ENCODE results near the gene TRAPPC2B. TPM values are rescaled to one million over a fixed set of nuclear protein-coding genes. Genes with fewer than 3 reads are reported as not detected.
A peak's percentile ranks its signal among the peaks of the same experiment; 100 is the strongest.

TRAPPC2B gene
- total RNA-seq, 2 experiments from 2014 or later, result 9.8 to 11.2 TPM

DNA sequence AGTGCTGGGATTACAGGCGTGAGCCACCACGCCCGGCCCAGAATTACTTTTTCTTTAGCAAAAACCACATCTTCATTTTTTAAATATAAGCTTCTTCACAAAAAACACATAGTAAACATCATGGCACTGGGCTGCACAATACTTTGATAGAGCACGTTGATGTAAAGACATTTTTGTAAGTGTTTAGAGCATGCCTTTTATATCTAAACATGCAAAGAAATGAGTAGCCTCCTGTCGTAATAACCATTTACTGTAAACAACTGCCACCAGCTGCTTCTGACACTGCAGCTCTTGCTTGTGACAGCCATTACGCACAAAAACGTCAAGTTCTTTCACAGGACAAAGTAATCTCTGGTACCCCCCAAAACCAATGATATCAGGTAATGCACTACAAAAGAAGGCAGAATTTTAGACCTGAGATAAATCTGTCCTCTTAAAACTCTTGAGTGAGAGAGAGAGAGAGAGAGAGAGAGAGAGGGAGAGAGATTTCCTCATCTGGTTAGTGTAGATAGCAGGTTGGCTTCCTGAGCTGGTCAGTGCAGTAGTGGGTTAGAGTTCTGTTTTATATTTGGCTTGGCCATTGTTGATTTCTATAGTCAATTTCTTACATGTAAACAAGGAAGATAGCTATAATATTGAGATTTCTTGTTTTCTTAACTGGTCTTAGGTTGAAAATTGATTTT lies 19.6 kb downstream of the TRAPPC2B start:
- H3K9me3 Mint-ChIP-seq (ENCODE audit: low read depth), result peaks cover 22% of the 10 kb centered on the region

DNA sequence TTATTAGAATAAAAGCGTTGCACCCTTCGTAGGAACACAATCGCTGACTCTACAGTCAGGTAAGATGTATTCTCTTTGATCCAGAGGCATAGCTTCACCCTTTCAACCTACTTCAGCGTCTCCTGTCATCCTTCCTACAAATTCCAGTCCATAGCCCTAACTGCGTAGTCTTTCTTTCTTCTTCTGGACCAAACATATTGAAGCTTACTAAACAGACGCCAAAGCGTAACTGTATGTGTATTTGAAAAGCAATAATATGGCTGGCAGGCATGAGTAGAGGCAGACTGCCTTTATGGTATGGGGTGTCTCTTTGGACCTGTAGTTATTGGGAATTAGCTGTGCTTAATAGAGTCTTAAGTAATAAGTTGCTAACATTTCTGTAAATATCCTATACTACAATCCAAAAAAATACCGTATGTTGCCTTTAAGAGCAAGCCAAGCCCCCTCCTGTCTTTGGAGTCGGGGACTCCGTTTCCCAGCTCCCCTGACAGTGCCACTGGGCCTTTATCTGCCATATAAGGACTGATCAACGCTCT lies 25.9 kb downstream of the TRAPPC2B start:
- Mint-ChIP-seq H3K9me3 (ENCODE audit: low read depth) (peaks cover 5% of the 10 kb centered on the region), H3K27me3 (no peaks in the 10 kb centered on the region), H3K4me1 (peaks cover 30% of the 10 kb centered on the region), H3K4me3 (peak overlapping the region; percentile 90), H3K36me3 (peaks cover 32% of the 10 kb centered on the region), H3K27ac (peak overlapping the region; percentile 96)
- CTCF ChIA-PET, result interaction anchor here (0.9 to 1.5 kb wide), 5 partner anchors 16 to 197 kb away, joined by 3 to 4 read pairs (median 4); partner anchors contain the start of genes ZIK1, ZNF264 and ZNF460
- DNase-seq (no peak), ATAC-seq (no peak)

More for the DNA sequence above, 19.6 kb downstream of the TRAPPC2B start:
- DNase-seq (no peak), ATAC-seq (no peak)
- no peaks in the 10 kb centered on the region for H3K4me1 Mint-ChIP-seq
- CTCF ChIA-PET, result interaction anchor here (1.0 kb wide), 1 partner anchor 83 kb away, joined by 3 read pairs; no protein-coding TSS in a partner anchor
- H3K27me3 Mint-ChIP-seq, result no peaks in the 10 kb centered on the region
- H3K4me3 Mint-ChIP-seq, result no peak overlapping the region
- no peak overlapping the region for H3K27ac Mint-ChIP-seq
- peaks cover 20% of the 10 kb centered on the region for H3K36me3 Mint-ChIP-seq

DNA sequence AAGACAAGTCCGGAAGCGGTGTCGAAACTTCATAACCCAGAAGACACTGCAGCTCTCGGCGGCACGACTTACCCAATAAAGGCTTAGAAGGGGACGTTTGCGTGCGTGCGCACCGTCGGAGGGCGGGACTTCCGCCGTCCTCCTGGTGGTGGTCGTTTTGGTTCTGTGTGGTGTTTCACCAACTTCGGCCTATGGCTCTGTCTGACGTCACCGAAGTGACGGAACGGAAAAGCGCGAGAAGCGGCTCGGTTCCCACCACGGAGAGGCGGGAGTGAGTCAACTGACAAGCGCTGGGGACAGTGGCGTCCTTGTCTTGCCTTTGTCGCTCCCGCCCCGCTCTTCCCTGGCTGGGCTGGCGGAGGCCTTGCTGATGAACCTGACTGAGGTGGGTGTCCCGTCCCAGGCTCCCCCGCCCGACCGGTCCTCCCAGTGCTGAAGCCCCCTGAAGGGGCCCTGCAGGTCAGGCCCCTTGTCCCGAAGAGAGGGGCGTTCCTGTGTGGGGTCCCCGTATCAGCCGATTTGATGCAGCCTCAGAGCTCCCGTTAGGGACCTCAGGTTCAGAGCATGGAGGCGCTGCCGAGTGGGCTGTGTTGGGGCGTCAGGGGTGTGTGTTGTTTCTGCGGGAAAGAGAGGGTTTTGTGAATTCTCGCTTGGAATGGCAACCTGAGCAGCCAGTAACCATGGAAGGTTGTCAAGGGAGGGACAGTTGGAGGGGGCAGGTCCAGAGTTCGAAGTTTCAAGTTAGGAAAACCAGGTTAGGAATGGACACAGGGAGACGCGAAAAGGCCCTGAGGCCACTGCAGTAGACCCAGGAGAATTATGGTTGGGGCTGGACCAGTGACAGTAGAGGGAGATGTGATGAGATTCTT lies 26.6 kb downstream of the TRAPPC2B start, which contains the start of gene ZNF548:
Gene ZNF548, plus strand, starts transcription at position 125 of the 869 bp plus-strand sequence. Its CDS starts 246 bp downstream, at position 371.
- peak within 1 kb of the TSS; percentile 96 for H3K27ac Mint-ChIP-seq
- CTCF ChIA-PET, result interaction anchor here (0.9 to 1.5 kb wide), 5 partner anchors 16 to 198 kb away, joined by 3 to 4 read pairs (median 4); partner anchors contain the start of genes ZIK1, ZNF264 and ZNF460
- ATAC-seq, result peak; percentile 98
- no peaks in the 10 kb centered on the region for H3K27me3 Mint-ChIP-seq
- peaks cover 6% of the 10 kb centered on the region for H3K9me3 Mint-ChIP-seq (ENCODE audit: low read depth)
- H3K36me3 Mint-ChIP-seq, result peaks cover 38% of the 10 kb centered on the region
- peak; percentile 99 for DNase-seq
- peaks cover 35% of the 10 kb centered on the region for H3K4me1 Mint-ChIP-seq
- peak within 1 kb of the TSS; percentile 90 for H3K4me3 Mint-ChIP-seq

DNA sequence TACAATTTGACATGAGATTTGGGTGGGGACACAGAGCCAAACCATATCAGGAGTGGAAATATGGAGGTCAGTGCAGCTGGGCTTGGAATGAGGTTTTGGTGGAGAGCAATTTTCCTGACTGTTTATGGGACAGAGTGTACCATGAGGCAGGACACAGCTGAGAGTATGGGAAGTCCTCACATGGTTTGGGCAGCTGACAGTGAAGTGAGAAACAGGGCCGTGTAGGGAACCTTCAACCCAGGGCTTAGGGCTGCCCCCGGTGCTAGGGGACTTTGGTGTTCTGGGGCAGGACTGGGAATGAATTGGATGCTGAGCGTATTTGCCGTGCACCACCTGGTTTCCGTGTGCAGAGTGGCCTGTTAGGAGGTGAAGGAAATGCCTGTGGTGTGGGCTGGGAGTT lies 32.4 kb downstream of the TRAPPC2B start:
- CTCF ChIA-PET, result no interaction called here
- no peak for ATAC-seq

DNA sequence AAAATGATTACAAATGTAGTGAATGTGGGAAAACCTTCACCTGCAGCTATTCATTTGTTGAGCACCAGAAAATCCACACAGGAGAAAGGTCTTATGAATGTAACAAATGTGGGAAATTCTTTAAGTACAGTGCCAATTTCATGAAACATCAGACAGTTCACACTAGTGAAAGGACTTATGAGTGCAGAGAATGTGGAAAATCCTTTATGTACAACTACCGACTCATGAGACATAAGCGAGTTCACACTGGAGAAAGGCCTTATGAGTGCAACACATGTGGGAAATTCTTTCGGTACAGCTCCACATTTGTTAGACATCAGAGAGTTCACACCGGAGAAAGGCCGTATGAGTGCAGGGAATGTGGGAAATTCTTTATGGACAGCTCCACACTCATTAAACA lies 35.5 kb downstream of the TRAPPC2B start:
- H3K27ac Mint-ChIP-seq, result no peak overlapping the region
- DNase-seq, result no peak
- no peak overlapping the region for H3K4me3 Mint-ChIP-seq
- peaks cover 75% of the 10 kb centered on the region for H3K36me3 Mint-ChIP-seq
- peaks cover 9% of the 10 kb centered on the region for H3K4me1 Mint-ChIP-seq
- CTCF ChIA-PET, result no interaction called here
- no peak for ATAC-seq
- peaks cover 29% of the 10 kb centered on the region for H3K9me3 Mint-ChIP-seq (ENCODE audit: low read depth)
- no peaks in the 10 kb centered on the region for H3K27me3 Mint-ChIP-seq

More for the DNA sequence above, 32.4 kb downstream of the TRAPPC2B start:
- DNase-seq, result no peak
- Mint-ChIP-seq H3K36me3 (peaks cover 81% of the 10 kb centered on the region), H3K4me3 (no peak overlapping the region), H3K27ac (no peak overlapping the region), H3K27me3 (no peaks in the 10 kb centered on the region), H3K4me1 (peaks cover 24% of the 10 kb centered on the region), H3K9me3 (ENCODE audit: low read depth) (peaks cover 25% of the 10 kb centered on the region)

DNA sequence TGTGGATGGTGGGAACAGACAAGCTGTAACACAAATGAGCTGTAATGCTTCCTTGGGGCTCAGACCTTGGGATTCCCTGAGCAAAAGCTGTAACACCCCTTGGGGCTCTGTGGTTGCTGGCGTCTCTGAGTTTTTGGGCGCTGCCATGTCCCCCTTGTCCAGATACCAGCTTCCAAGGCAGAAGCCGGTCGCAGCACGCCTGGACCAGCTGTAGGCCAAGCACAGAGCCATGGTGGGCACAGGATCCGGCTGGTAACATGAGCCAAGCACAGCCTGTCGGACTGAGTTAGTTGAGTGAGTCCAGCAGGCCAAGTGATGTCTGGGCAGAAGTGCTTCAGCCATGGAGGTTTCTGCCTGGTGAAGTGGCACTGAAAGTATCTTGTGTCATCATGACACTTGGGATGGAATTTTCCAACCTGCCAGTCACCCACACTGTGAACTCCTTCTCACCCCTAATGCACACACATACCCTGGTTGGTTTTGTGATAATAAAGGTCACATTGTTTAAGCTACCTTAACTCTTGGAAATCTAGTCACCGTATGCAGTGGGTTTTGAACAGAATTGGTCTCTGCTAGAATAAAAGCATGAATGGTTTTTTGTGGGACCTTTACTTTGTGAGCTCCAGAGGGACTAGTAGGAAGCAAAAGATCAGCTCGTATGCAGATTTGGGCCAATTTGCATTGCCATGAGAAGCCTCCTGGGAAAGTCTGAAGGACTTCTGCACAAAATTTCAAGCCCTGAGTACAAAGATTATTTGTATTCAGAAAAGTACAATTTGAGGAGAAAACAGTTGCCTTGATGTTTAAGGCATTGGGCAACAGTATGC lies 40.6 kb downstream of the TRAPPC2B start:
- DNase-seq, result no peak
- Mint-ChIP-seq H3K4me3 (no peak overlapping the region), H3K27me3 (no peaks in the 10 kb centered on the region), H3K27ac (no peak overlapping the region), H3K9me3 (ENCODE audit: low read depth) (peaks cover 12% of the 10 kb centered on the region), H3K4me1 (peaks cover 4% of the 10 kb centered on the region), H3K36me3 (peaks cover 26% of the 10 kb centered on the region)
- no peak for ATAC-seq
- CTCF ChIA-PET, result no interaction called here

DNA sequence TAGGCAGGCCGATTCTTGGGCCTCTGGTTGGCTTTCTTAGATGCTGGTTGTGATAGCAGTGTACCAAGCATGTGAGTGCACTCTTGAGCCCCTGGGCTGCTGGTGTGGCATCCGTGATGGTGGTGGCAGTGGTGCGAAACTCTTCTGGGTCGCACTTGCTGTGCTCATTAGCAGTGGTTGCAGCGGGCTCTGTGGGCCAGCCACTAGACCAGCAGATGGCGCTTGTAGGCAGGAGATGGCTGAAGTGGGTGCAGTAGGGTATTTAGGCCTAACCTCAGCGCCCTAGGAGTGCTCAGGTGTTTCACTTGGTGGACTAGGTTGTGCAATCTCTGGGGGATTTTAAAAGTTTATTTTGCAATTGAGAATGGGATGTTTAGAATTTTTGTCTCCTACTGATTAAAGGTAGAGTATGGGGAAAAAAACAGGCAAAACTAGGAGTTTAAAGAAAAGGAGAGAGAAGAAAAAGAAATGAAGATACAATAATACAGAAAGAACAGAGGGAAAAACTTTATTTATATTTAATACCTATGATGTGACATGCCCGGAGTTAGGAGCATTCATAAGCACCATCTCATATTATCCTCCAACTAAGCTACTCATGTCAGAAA lies 43.3 kb downstream of the TRAPPC2B start:
- peaks cover 9% of the 10 kb centered on the region for H3K36me3 Mint-ChIP-seq
- peaks cover 15% of the 10 kb centered on the region for H3K4me1 Mint-ChIP-seq
- no peak overlapping the region for H3K27ac Mint-ChIP-seq
- peak; percentile 21 for ATAC-seq
- CTCF ChIA-PET, result interaction anchor here (1.1 to 1.4 kb wide), 2 partner anchors 17 to 413 kb away, joined by 3 to 4 read pairs; no protein-coding TSS in a partner anchor
- H3K4me3 Mint-ChIP-seq, result no peak overlapping the region
- no peaks in the 10 kb centered on the region for H3K27me3 Mint-ChIP-seq
- peaks cover 5% of the 10 kb centered on the region for H3K9me3 Mint-ChIP-seq (ENCODE audit: low read depth)
- DNase-seq, result peak; percentile 81

DNA sequence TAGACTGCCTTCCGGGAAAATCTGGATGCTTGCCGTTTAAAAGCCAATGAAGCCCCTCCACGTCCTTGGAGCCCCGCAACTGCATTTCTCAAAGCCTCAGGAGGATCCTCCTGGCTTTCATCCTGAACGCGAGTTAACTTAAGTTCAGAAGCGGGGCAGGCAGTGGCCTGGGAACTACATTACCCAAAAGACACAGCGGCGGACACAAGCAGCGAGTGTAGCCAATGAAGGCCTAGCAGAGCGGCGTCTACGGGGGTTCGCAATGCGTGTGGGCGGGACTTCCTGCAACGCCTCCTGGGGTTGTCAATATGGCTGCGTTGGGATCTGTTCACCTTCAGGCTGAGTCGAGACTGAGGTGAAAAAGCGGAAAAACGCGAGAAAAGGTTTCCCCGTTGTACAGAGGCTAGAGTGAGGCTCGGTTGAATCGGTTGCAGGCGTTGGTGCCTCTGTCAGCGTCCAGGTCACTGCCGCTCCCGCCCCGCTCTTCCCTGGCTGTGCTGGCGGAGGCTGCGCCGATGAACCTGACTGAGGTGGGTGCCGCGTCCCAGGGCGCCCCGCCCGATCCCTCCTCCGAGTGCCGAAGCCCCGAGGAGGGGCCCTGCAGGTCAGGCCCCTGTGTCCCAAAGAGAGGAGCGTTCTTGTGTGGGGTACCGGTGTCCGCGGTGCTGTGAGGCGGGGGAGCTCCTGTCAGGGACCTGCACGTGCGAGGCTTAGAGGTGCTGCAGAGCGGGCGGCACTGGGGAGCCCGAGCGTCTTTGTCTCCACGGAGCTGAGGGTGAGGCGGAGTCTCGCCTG lies 47.7 kb downstream of the TRAPPC2B start, which contains the start of gene ZNF17:
Gene ZNF17, plus strand, starts transcription at position 285 of the 795 bp plus-strand sequence. CDS start 2,455 bp downstream, outside the sequence.
- CTCF ChIA-PET, result interaction anchor here (1.1 to 1.3 kb wide), 3 partner anchors 11 to 745 kb away, joined by 3 to 4 read pairs (median 4); no protein-coding TSS in a partner anchor
- ATAC-seq (peak; percentile 100), DNase-seq (peak; percentile 96)
- Mint-ChIP-seq H3K36me3 (peaks cover 24% of the 10 kb centered on the region), H3K4me3 (peak within 1 kb of the TSS; percentile 89), H3K27ac (peak within 1 kb of the TSS; percentile 80), H3K9me3 (ENCODE audit: low read depth) (peaks cover 12% of the 10 kb centered on the region), H3K27me3 (no peaks in the 10 kb centered on the region), H3K4me1 (peaks cover 22% of the 10 kb centered on the region)

Other genes with a start within 250 kb of the TRAPPC2B start
- not detected for gene USP29, start 243.6 kb upstream of the TRAPPC2B start, total RNA-seq
- gene ZIM3, start 218.3 kb upstream of the TRAPPC2B start, total RNA-seq, result not detected
- gene DUXA, start 196.1 kb upstream of the TRAPPC2B start, total RNA-seq, result not detected
- 10 to 100 TPM; 27.5 to 40.4 TPM for gene ZNF264, start 172.1 kb upstream of the TRAPPC2B start, total RNA-seq
- gene AURKC, start 132.5 kb upstream of the TRAPPC2B start, total RNA-seq, result 1 to 10 TPM in 1 of 2 experiments, under 1 TPM in 1; 0.70 to 1.2 TPM
- 10 to 100 TPM in 1 of 2 experiments, 1 to 10 TPM in 1; 9.4 to 11.3 TPM for gene ZNF805, start 122.9 kb upstream of the TRAPPC2B start, total RNA-seq
- gene ZNF460, start 83.1 kb upstream of the TRAPPC2B start, total RNA-seq, result 10 to 100 TPM; 55.2 to 67.2 TPM
- 1 to 10 TPM; 8.8 to 9.4 TPM for gene ZNF543, start 43.1 kb upstream of the TRAPPC2B start, total RNA-seq
- gene ZNF304, start 12.3 kb upstream of the TRAPPC2B start, total RNA-seq, result 10 to 100 TPM in 1 of 2 experiments, 1 to 10 TPM in 1; 9.3 to 10.2 TPM
- 1 to 10 TPM; 3.5 to 4.4 TPM for gene ZNF547, start within 50 bp of the TRAPPC2B start, total RNA-seq
- gene ZNF548, start 26.3 kb downstream of the TRAPPC2B start, total RNA-seq, result 10 to 100 TPM; 23.8 to 28.8 TPM
- 10 to 100 TPM; 14.3 to 14.6 TPM for gene ZNF17, start 47.6 kb downstream of the TRAPPC2B start, total RNA-seq
- 10 to 100 TPM; 13.1 to 13.3 TPM for gene ZNF749, start 71.8 kb downstream of the TRAPPC2B start, total RNA-seq
- gene VN1R1, start 93.6 kb downstream of the TRAPPC2B start, total RNA-seq, result under 1 TPM; 0.15 to 0.28 TPM
- 1 to 10 TPM; 7.7 to 8.8 TPM for gene ZNF772, start 114.0 kb downstream of the TRAPPC2B start, total RNA-seq
- gene ZNF419, start 124.2 kb downstream of the TRAPPC2B start, total RNA-seq, result 10 to 100 TPM; 10.1 to 10.5 TPM
- gene ZNF773, start 136.4 kb downstream of the TRAPPC2B start, total RNA-seq, result 1 to 10 TPM; 8.5 to 9.7 TPM
- 1 to 10 TPM; 6.6 to 6.7 TPM for gene ZNF549, start 163.8 kb downstream of the TRAPPC2B start, total RNA-seq
- gene ZNF550, start 196.3 kb downstream of the TRAPPC2B start, total RNA-seq, result 10 to 100 TPM; 13.7 to 14.2 TPM
- gene ZNF416, start 215.4 kb downstream of the TRAPPC2B start, total RNA-seq, result 1 to 10 TPM; 5.3 to 5.7 TPM
- 10 to 100 TPM; 10.6 to 11.5 TPM for gene ZIK1, start 220.6 kb downstream of the TRAPPC2B start, total RNA-seq
- gene ZNF530, start 236.3 kb downstream of the TRAPPC2B start, total RNA-seq, result 10 to 100 TPM; 10.6 to 12.4 TPM